ENCODE measurements around the gene INO80D.
"Not testable (repeated sequence)": the region's sequence is repeated elsewhere in the genome, so short reads cannot be mapped to it uniquely, and the experiment has no call there.

INO80D gene

DNA sequence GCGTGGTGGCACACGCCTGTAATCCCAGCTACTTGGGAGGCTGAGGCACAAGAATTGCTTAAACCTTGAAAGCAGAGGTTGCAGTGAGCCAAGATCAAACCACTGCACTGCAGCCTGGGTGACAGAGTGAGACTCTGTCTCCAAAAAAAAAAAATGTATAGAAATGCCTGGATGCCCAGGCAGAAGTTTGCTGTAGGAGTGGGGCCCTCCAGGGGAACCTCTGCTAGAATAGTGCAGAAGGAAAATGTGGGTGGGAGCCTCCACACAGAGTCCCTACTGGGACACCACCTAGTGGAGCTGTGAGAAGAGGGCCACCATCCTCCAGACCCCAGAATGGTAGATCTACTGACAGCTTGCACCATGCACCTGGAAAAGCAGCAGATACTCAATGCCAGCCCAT, 70.2 kb downstream of the INO80D start:
- DNase-seq = not testable (repeated sequence)

DNA sequence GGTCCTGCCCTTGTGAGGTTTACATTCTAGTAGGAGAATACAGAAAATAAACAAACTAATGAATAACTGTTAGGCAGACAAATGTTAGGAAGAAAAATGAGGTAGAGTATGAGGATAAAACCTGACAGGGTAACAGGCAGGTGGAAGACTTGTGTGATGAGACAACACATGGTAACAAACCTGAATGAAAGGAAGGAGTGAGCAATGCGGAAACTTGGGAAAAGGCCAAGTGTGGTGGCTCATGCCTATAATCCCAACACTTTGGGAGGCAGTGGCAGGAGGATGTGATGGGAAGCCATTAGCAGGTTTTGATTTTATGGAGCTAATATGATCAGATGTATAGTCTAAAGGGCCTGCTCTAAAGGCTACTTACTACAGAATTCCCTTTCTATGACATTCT, 74.2 kb downstream of the INO80D start:
- no peak for DNase-seq

- DNase-seq = no peak
Observed at GRCh38 chr2:206011018-206011614, 74.9 kb downstream of the INO80D start.

- peak in 1 of 2 experiments; percentile 2 for DNase-seq
Observed at GRCh38 chr2:206004004-206004693, 81.8 kb downstream of the INO80D start.

GRCh38 chr2:206002440-206002839, 83.5 kb downstream of the INO80D start:
- DNase-seq = no peak

DNA sequence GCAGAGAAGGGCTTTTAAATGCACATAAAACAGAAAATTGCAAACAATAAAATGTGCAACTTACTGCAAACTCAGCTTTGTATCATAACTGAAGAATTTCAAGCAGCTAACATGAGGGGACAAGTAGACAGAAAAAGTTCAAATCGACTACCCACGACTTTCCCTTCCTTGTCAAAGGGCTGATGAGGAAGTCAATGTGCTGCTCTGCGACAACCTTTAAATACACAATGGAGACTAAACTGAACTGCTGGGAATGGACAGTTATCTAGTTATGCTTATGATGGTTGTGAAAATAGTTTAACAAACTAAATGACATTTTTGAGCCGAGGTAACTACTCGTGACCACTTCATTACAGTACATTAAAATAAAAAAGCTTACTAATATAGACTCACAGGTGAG, 84.1 kb downstream of the INO80D start:
- DNase-seq = no peak

DNA sequence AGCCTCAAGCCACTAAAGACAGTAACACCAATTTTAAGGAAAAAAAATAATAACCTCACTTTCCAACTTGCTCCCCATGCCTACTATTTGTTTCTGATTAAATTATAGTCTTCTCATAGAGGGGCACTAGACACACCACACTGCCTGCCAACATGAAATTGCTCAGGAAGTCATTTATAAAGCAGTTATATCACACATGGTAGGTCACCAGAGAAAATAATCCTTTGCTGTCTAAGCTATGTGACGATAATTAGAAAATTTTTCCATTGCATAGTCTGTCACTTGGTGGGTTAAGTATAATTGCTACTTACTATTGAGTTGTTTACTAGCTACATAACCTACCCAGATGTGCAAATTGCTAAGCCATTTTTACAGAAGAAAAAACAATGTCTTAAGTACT, 85.2 kb downstream of the INO80D start:
- no peak for DNase-seq

DNA sequence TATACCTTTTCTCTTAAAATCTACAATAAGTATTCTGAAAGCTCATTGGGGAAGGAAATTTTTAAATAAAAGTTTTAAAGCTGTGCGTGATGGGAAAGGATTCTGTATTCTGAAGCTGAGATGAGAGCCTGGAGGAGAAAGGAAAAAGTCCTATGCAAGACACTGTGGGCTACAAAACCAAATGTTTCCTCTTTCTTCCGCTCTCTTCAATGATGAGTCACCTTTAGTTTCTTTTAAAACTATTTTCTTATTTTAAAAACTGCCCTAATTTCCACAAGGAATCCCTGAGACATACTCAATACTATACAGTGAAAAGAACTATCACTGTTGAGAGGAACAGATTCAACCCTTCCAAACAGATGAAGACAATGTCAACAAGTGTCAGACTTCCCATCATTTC, 87.4 kb downstream of the INO80D start:
- DNase-seq = peak; percentile 1 to 25

DNA sequence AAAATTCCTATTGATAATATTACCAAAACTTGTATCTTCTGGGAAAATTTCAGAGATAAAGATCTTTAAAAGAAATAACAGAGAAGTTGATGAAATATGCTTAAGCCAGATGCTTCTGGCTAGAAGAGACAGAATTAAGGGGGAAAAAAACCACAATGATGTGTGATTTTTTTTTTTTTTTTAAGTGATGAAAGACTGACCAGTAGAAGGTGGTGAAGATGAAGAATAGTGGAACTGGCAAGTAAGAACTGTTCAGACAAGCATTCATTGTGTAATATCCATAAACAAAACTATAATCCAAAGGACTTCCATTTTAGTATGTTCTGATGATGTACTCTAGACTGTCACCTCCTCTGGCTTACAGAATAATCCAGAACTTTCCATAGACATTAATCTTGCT, 89.8 kb downstream of the INO80D start:
- DNase-seq = no peak

GRCh38 chr2:205995260-205995659, 90.7 kb downstream of the INO80D start:
- no peak for DNase-seq

DNA sequence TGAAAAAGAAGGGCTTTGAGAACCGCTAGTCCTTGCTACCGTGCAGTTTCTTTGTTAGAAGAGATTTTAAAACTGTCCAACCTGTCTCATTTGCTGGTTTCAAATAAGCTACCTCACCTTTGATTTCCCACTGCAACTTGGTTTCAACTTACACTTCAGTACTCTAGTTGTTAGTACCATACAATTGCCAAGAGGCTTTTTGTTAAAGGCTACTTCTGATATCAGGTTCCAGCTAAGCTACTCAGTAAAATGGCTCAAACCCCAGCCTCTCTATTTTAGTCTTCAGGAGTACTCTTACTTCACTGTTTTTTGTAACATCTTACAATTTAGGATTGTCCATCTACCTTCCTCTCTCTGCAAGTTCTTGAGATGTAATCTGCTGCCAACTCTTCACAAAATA, 91.6 kb downstream of the INO80D start:
- no peak for DNase-seq

DNA sequence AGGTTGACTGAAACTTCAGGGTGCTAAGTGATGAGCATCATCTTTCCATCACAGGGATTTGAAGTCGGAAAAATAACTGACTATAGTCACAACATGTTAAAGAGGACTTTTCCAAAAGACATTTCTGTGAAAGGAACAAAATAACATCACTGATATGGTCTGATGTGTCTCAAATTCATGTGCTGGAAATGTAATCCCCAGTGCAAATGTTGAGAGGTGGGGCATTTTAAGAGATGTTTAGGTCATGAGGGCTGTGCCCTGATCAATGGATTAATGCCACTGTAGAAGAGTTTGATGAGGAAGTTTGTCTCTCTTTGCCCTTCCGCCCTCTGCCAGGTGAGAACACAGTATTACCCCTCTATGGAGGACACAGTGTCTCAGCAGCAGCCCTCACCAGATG, 95.9 kb downstream of the INO80D start:
- no peak for DNase-seq

DNA sequence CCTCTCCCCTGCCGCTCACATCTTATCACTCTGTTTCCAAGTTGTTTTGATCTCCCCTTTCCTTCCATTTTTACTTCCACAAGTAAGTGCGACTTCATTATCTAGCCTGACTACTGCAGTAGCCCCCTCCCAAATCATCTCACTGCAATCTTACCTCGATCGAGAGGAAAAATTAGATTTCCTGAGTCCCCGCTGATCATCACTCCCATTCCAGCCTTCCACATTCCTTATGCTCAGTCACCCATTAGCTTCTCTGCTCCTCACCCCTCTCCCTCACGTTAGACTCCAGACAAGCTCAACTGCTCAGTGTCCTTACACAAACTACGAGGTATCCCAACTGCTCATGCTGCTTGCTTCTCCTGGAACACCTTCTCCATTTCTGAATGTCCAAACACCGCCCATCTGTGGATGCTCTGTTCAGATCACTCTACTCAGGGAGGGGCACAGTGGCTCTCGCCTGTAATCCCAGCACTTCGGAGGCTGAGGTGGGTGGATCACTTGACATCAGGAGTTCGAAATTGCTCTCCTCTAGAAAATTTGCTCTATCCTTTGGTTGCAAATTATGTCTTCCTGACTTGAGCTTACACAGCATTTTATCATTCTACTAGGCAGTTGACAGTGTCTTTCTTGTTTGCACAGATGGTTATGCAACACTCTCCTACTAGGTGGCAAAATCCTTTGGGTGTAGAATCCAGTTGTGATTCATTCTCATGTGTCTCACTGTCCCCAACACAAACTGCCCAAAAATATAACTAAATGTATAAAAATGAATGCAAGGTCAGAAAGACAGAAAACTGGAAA, 96.5 kb downstream of the INO80D start:
- DNase-seq = no peak

DNA sequence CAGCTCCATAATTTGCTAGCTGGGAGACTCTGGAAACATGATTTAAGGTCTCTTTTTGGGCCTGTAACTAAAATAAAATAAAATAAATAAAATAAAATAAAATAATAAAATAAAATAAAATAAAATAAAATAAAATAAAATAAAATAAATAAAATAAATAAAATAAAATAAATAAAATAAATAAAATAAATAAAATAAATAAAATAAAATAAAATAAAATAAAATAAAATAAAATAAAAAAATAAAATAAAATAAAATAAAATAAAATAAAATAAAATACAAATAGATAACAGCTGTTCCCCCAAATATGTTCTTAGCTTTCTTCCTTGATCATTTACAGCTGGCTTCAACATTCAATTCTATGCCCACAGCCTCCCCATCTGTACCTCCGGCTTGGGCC, 97.3 kb downstream of the INO80D start:
- DNase-seq = not testable (repeated sequence)

DNA sequence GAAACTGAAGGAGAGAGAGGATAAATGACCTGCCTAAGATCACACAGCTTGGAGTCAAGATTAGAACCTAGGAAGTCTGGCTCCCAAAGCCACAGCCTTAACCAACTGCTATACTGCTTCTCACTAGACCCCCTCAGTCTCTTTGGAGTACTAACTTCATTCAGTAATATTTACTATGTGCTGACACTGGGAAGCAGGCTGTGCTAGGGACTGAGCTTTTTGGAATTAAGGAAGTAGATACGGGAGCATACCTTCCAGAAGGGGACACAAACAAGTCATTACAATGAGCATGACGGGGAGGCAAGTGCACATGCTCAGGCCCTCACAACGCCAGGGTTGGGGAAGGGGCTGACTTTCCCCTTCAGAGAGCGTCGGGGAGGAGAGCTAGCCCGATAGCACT, 97.7 kb downstream of the INO80D start:
- no peak for DNase-seq

DNA sequence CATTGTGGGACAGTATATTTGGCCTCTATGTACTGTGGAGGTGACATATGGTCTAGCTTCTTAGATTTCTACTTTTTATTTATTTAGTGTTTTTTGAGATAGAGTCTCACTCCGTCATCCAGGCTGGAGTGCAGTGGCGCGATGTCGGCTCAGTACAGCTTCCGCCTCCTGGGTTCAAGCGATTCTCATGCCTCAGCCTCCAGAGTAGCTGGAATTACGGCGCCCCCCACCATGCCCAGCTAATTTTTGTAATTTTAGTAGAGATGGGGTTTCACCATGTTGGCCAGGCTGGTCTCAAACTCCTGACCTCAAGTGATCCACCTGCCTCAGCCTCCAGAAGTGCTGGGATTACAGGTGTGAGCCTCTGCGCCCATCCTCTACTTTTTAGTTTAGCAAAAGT, 99.6 kb downstream of the INO80D start:
- DNase-seq = not testable (repeated sequence)

GRCh38 chr2:205984381-205984780, 101.6 kb downstream of the INO80D start:
- DNase-seq = no peak

- DNase-seq = no peak
Observed at GRCh38 chr2:205982776-205983327, 103.1 kb downstream of the INO80D start.

DNA sequence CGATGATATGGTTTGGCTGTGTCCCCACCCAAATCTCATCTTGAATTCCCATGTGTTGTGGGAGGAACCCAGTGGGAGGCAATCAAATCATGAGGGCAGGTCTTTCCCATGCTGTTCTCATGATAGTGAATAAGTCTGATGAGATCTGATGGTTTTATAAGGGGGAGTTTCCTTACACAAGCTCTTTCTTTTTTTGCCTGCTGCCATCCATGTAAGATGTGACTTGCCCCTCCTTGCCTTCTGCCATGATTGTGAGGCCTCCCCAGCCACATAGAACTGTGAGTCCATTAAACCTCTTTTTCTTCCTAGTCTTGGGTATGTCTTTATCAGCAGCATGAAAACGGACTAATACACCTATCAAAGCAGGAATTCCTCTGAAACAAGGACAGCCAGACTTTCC, 107.2 kb downstream of the INO80D start:
- DNase-seq = not testable (repeated sequence)

GRCh38 chr2:205977699-205978098, 108.3 kb downstream of the INO80D start:
- DNase-seq = not testable (repeated sequence)

GRCh38 chr2:205976934-205977659, 108.9 kb downstream of the INO80D start:
- not testable (repeated sequence) for DNase-seq

DNA sequence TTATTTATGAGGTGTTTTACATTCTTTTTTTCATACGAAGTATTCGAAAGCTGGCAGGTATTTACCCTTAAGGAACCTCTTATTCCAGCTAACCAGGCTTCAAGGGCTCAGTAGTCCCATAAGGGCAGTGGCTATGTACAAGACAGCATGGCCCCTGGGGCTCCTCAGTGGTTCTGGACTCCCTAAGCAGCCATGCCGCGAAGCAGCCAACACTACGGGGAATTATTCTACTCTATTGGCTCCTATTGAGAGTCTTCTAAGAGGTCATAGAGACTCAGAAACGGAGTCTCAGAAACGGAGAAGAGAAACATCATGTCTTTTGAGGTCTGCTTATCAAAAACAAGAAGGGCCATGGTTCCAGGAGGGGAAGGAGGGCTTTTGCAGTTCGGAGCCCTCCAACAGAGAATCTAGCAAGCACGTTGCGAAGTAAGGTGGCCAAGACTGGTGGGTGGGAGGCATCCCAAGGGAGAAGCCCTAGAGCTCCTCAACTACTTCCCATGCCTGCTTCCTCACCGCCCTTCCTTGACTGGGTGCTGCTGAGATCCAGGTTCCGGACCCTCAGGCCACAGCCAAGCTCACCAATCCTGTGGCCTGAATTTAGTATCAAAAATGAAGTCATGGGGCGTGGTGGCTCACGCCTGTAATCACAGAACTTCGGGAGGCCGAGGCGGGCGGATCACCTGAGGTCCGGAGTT, 109.7 kb downstream of the INO80D start:
- DNase-seq = no peak
